Measurements from ENCODE around the gene GTF2H1.
"Not testable (repeated sequence)": the region's sequence is repeated elsewhere in the genome, so short reads cannot be mapped to it uniquely, and the experiment has no call there.

Gene GTF2H1

DNA sequence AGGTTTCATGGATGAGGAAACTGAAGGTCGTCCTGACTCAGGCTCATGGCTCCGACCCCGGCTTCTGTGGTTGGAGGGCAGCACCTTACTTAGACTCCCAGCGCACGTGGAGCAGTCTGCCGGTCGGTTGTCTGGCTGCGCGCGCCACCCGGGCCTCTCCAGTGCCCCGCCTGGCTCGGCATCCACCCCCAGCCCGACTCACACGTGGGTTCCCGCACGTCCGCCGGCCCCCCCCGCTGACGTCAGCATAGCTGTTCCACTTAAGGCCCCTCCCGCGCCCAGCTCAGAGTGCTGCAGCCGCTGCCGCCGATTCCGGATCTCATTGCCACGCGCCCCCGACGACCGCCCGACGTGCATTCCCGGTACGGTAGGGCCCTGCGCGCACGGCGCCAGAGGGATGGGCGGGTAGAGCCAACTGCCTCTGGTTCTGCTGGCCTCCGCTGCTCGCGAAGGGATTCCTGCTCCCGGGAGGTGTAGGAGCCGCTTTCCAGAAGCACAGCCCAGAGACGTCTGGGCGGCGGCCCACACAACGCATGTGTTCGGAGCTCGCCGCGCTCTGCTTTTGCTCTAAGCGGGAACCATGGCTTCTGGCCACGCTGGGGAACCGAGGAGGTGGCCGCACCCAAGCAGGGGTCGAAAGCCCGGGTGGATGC is 72.0 kb downstream of the GTF2H1 start, which contains the start of gene LDHA:
Gene LDHA (plus strand): TSS at position 289 of the 653 bp plus-strand sequence. CDS start 2,280 bp downstream, outside the sequence.
- H3K36me3 Mint-ChIP-seq (ENCODE audit: low read depth), result peaks cover 27% of the 10 kb centered on the region
- peak within 1 kb of the TSS; percentile 99 for H3K4me3 Mint-ChIP-seq
- peak within 1 kb of the TSS; percentile 98 for H3K27ac Mint-ChIP-seq
- TF ChIP-seq CTCF (IDR thresholded peaks at IDR 0.05), result no peak
- H3K4me1 Mint-ChIP-seq, result peaks cover 39% of the 10 kb centered on the region
- H3K27me3 Mint-ChIP-seq (ENCODE audit: low read depth, poor library complexity), result peaks cover 5% of the 10 kb centered on the region
- peak; percentile 90 for DNase-seq
- no peaks in the 10 kb centered on the region for H3K9me3 Mint-ChIP-seq

- Mint-ChIP-seq H3K36me3 (ENCODE audit: low read depth) (peaks cover 34% of the 10 kb centered on the region), H3K9me3 (no peaks in the 10 kb centered on the region), H3K27me3 (ENCODE audit: low read depth, poor library complexity) (peaks cover 5% of the 10 kb centered on the region), H3K4me1 (peaks cover 39% of the 10 kb centered on the region), H3K4me3 (peak overlapping the region; percentile 99), H3K27ac (peak overlapping the region; percentile 98)
- no peak for TF ChIP-seq CTCF (IDR thresholded peaks at IDR 0.05)
- DNase-seq, result no peak
Measured at GRCh38 chr11:18394928-18395734, 72.8 kb downstream of the GTF2H1 start.

DNA sequence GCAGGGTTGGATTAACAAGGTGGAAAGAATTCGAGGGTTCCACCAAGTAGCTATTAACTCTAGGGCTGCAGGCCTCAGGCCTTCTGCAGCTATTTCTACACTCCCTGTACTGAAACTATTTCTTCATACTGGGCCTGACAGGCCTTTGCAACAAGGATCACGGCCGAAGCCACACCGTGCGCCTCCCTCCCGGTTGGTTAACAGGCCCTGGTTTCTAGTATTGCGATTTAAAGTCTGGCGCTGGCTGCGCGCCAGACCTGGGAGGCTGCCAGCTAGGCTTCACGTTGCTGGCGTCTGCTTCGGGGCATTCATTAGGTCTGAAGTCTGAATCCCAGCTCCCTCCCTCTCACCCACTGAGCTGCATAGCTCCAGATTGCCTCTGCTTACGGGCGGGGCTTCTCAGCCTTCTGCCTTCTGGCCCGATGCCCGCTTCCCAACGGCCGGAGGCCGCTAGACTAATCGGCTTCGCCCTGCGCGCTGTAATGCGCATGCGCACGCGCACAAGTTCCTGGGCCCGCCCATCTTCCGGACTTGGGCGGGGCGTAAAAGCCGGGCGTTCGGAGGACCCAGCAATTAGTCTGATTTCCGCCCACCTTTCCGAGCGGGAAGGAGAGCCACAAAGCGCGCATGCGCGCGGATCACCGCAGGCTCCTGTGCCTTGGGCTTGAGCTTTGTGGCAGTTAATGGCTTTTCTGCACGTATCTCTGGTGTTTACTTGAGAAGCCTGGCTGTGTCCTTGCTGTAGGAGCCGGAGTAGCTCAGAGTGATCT is 73.6 kb downstream of the GTF2H1 start:
- Mint-ChIP-seq H3K27me3 (ENCODE audit: low read depth, poor library complexity) (peaks cover 5% of the 10 kb centered on the region), H3K36me3 (ENCODE audit: low read depth) (peaks cover 42% of the 10 kb centered on the region), H3K4me1 (peaks cover 39% of the 10 kb centered on the region), H3K27ac (peak overlapping the region; percentile 98), H3K4me3 (peak overlapping the region; percentile 99), H3K9me3 (no peaks in the 10 kb centered on the region)
- peak; percentile 94 for DNase-seq
- TF ChIP-seq CTCF (IDR thresholded peaks at IDR 0.05), result no peak

DNA sequence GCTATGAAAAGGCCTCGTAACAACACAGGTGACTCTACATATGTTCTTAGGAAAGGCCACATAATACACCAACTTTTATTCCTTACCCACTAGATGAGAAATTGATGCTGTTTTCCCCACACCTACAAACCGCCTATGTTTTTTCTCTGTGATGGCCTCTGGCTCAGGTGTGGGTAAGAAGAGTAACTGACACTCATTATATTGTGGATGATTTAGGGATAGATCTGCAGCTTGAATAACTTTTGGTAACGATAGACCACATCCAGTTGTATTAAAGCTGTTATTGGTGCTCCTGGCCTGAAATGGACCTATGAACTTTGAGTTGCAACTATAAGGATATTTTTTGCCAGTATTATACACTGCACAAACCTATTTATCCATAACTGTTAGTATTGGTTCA is 75.6 kb downstream of the GTF2H1 start:
- H3K4me1 Mint-ChIP-seq, result peaks cover 38% of the 10 kb centered on the region
- H3K27ac Mint-ChIP-seq, result peak overlapping the region; percentile 68
- H3K9me3 Mint-ChIP-seq, result no peaks in the 10 kb centered on the region
- TF ChIP-seq CTCF (IDR thresholded peaks at IDR 0.05), result no peak
- H3K27me3 Mint-ChIP-seq (ENCODE audit: low read depth, poor library complexity), result peaks cover 5% of the 10 kb centered on the region
- no peak for DNase-seq
- peak overlapping the region; percentile 67 for H3K4me3 Mint-ChIP-seq
- H3K36me3 Mint-ChIP-seq (ENCODE audit: low read depth), result peaks cover 57% of the 10 kb centered on the region

GRCh38 chr11:18401077-18401476 is 78.7 kb downstream of the GTF2H1 start:
- not testable (repeated sequence) for H3K9me3 Mint-ChIP-seq; H3K27ac Mint-ChIP-seq; H3K27me3 Mint-ChIP-seq (ENCODE audit: low read depth, poor library complexity); H3K4me3 Mint-ChIP-seq; DNase-seq
- peaks cover 80% of the 10 kb centered on the region for H3K36me3 Mint-ChIP-seq (ENCODE audit: low read depth)
- peaks cover 23% of the 10 kb centered on the region for H3K4me1 Mint-ChIP-seq

DNA sequence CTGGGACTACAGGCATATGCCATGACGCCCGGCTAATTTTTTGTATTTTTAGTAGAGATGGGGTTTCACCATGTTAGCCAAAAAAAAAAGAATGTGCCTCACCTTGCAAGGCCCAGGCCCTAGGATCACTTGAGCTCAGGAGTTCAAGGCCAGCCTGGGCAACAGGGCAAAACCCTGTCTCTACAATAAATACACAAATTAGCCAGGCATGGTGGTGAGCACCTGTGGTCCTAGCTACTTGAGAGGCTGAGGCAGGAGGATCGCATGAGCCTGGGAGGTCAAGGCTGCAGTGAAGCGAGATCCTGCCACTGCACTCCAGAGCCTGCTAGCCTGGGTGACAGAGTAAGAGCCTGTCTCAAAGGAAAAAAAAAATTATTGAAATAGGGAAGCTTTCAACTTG is 81.7 kb downstream of the GTF2H1 start:
- H3K27me3 Mint-ChIP-seq (ENCODE audit: low read depth, poor library complexity), result no peaks in the 10 kb centered on the region
- H3K9me3 Mint-ChIP-seq, result no peaks in the 10 kb centered on the region
- no peak for DNase-seq
- H3K36me3 Mint-ChIP-seq (ENCODE audit: low read depth), result peaks cover 74% of the 10 kb centered on the region
- TF ChIP-seq CTCF (IDR thresholded peaks at IDR 0.05), result no peak
- H3K4me1 Mint-ChIP-seq, result peaks cover under 1% of the 10 kb centered on the region
- no peak overlapping the region for H3K27ac Mint-ChIP-seq
- H3K4me3 Mint-ChIP-seq, result no peak overlapping the region

GRCh38 chr11:18407400-18407799 is 85.0 kb downstream of the GTF2H1 start:
- H3K9me3 Mint-ChIP-seq; H3K4me1 Mint-ChIP-seq; H3K4me3 Mint-ChIP-seq; H3K27me3 Mint-ChIP-seq (ENCODE audit: low read depth, poor library complexity); DNase-seq: not testable (repeated sequence)
- Mint-ChIP-seq H3K27ac (peak overlapping the region; percentile 25), H3K36me3 (ENCODE audit: low read depth) (peaks cover 45% of the 10 kb centered on the region)

Data from nephron progenitor cell (in vitro differentiated cells).